Measurements from ENCODE around the gene RYR2.

GRCh38 chr1:237054313-237054712 lies 12.3 kb downstream of the RYR2 start:
- TF ChIP-seq POLR2AphosphoS5 (IDR thresholded peaks at IDR 0.05; ENCODE audit: low read depth, low read length) (no peak), CTCF (IDR thresholded peaks at IDR 0.05) (no peak), REST (IDR thresholded peaks at IDR 0.05; ENCODE audit: insufficient read depth in 1 of 2, low read depth in 2 of 2, low read length in 1 of 2) (no peak), TCF7L2 (IDR thresholded peaks at IDR 0.05; ENCODE audit: low read depth, low read length) (no peak), SIN3A (IDR thresholded peaks at IDR 0.05; ENCODE audit: borderline replicate concordance, insufficient read depth, low read depth, low read length) (no peak)

Measured in Panc1 (cell line).